Upper lobe of left lung (tissue), 6 donors: ENCODE data around the gene TBCCD1. TPM values are rescaled to one million over a fixed set of nuclear protein-coding genes. Genes with fewer than 3 reads are reported as not detected.
A peak's percentile ranks its signal among the peaks of the same experiment; 100 is the strongest.
"Not testable (repeated sequence)": the region's sequence is repeated elsewhere in the genome, so short reads cannot be mapped to it uniquely, and the experiment has no call there.

Experiments used
- ATAC-seq, 2 donors: fragments of 200-7000 bp; cut with Tn5 transposase; one replicate each; pipeline ENCODE4 v1.9.1; 2022; ENCODE audit warnings: mild to moderate bottlenecking in 2 of 2, moderate library complexity in 2 of 2; ENCODE audit not compliant: low FRiP score in 2 of 2
- DNase-seq, 2 donors: peaks; one replicate each; pipeline ENCODE4 v3.0.0-alpha.2; 2019 to 2020
- H3K27ac ChIP-seq, 4 donors: fragments of 200-600 bp; sonication (generic); one replicate each; pipeline ENCODE4 v1.5.1; 2016 to 2019
- H3K27me3 ChIP-seq, 4 donors: fragments of 200-600 bp; sonication (generic); one replicate each; pipeline ENCODE4 v1.5.1; 2017 to 2019
- H3K36me3 ChIP-seq, 4 donors: fragments of 200-600 bp; sonication (generic); one replicate each; pipeline ENCODE4 v1.5.1; 2016 to 2019
- H3K4me1 ChIP-seq, 4 donors: fragments of 200-600 bp; sonication (generic); one replicate each; pipeline ENCODE4 v1.5.1; 2018 to 2019
- H3K4me3 ChIP-seq, 4 donors: fragments of 200-600 bp; sonication (generic); one replicate each; pipeline ENCODE4 v1.5.1; 2017 to 2019; ENCODE audit warnings: mild to moderate bottlenecking in 2 of 4, moderate library complexity in 1 of 4
- H3K9me3 ChIP-seq, 4 donors: fragments of 200-600 bp; sonication (generic); one replicate each; pipeline ENCODE4 v1.5.1; 2018 to 2019
- EP300 ChIP-seq, 4 donors: sonication (generic); formaldehyde crosslinking; IDR thresholded peaks; one replicate each; pipeline ENCODE4 v1.5.1; 2017; ENCODE audit warnings: antibody characterized with exemption in 4 of 4, control low read depth in 2 of 4
- POLR2A ChIP-seq, 4 donors: fragments of 450-650 bp; IDR thresholded peaks; one replicate each; pipeline ENCODE4 v1.5.1; 2016 to 2017; ENCODE audit warnings: antibody characterized with exemption in 4 of 4, mild to moderate bottlenecking in 2 of 4
- POLR2AphosphoS5 ChIP-seq, 2 donors: sonication (generic); formaldehyde crosslinking; IDR thresholded peaks; one replicate each; pipeline ENCODE4 v1.5.1; 2017; ENCODE audit warnings: antibody characterized with exemption in 2 of 2
- WGBS, 2 donors: methylation state at CpG; one replicate each; pipeline ENCODE4 v1.1.5; 2017 to 2018; 5-methylcytosine and 5-hydroxymethylcytosine counted together
- total RNA-seq, 6 donors: library from RNA; depleted of rRNA in 4 of 6; stranded (reverse); fragments of >200 nt in 4 of 6; gene quantifications; one replicate each; pipeline versions ENCODE4 v1.1.0 to v1.2.1, GENCODE V29; 2016 to 2021
- TF ChIP-seq, protein P1 (sequence below), 6 experiments: fragments of 450-650 bp in 4 of 6; fragments of 200-600 bp in 2 of 6; sonication (generic) in 2 of 6; IDR thresholded peaks; one replicate each; pipeline ENCODE4 v1.5.1; 2016 to 2019; ENCODE audit warnings: antibody characterized with exemption in 6 of 6
- donor health status: DM: no; HTN: no; CAD: no; lungs with moderate emphysema.
- donor health status: DM: no; HTN: yes; CAD: no; lungs with severe emphysema.

The TBCCD1 gene
- total RNA-seq, 6 donors from 2014 or later: 8.3 to 20.4 (median 11.0) TPM

DNA sequence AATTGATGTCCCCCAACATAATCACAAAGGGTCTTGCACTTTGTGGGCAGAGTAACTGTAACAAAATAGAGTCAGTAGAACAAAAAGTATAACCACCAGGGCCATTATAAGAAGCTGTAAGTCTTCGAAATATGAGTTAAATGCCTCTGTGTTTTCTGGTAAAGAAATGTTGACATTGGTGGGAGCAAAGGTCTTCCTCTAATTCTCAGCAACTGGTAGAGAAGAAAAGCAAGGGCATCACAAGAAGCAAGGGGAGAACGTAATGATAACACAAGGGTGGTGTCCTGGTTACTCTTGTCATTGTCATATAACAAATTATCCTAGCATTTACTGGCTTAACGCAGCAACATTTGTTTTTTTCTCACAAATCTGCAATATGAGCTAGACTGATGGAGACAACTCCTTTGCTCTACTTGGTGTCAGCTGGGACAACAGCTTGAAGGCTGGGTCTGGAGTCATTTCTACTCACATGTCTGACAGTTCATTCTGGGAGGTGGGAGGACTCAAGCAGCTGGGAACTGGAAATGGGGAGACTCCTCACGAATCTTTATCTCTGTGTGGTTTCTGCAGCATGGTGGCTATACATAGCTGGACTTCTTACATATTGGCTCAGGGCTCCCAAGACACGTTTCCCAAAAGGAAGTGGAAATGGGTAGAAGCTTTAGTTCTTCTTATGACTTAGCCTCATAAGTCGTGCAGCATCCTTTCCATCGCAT is 23.6 kb upstream of the TBCCD1 start:
- Histone ChIP-seq H3K9me3 (no peaks in the 10 kb centered on the region), H3K4me1 (no peaks in the 10 kb centered on the region), H3K27ac (no peak overlapping the region), H3K27me3 (no peaks in the 10 kb centered on the region), H3K36me3 (peaks cover 0 to 11% (median under 1%) of the 10 kb centered on the region in 4 donors), H3K4me3 (no peak overlapping the region)
- WGBS, 2 donors: 78% methylated on average over 7 of the region's 7 CpGs
- DNase-seq (no peak), ATAC-seq (no peak)
- TF ChIP-seq POLR2AphosphoS5 (IDR thresholded peaks at IDR 0.05): no peak
- no peak for TF ChIP-seq EP300 (IDR thresholded peaks at IDR 0.05)
- TF ChIP-seq POLR2A (IDR thresholded peaks at IDR 0.05): no peak
- TF ChIP-seq, protein P1, sequence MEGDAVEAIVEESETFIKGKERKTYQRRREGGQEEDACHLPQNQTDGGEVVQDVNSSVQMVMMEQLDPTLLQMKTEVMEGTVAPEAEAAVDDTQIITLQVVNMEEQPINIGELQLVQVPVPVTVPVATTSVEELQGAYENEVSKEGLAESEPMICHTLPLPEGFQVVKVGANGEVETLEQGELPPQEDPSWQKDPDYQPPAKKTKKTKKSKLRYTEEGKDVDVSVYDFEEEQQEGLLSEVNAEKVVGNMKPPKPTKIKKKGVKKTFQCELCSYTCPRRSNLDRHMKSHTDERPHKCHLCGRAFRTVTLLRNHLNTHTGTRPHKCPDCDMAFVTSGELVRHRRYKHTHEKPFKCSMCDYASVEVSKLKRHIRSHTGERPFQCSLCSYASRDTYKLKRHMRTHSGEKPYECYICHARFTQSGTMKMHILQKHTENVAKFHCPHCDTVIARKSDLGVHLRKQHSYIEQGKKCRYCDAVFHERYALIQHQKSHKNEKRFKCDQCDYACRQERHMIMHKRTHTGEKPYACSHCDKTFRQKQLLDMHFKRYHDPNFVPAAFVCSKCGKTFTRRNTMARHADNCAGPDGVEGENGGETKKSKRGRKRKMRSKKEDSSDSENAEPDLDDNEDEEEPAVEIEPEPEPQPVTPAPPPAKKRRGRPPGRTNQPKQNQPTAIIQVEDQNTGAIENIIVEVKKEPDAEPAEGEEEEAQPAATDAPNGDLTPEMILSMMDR (IDR thresholded peaks at IDR 0.05): no peak

DNA sequence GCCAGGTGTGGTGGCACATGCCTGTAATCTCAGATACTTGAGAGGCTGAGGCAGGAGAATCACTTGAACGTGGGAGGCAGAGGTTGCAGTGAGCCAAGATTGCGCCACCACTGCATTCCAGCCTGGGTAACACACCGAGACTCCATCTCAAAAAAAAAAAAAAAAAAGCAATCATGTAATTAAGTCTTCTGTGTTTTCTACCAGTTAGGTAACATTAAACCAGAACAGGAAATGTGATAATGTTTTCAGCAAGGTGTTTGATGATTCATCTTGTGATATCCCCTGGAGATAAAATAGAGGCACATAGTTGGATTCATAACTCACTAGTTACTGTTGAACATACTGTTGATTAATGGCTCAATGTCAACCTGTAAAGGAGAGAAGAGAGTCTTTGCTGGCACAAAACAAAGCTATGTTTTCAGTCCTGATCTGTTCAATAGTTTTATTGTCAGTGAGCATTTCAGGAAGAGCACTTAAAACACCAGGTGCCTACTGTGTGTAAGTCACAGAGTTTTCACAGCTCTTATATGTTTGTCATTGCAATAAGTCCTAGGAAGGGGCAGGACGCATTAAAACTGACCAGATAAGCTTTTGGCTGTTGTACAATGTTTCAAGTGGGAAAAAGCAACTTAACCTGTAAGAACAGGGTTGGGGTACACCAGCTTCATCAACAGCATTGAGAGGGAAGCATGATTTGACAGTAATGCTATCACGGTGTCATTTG is 22.9 kb upstream of the TBCCD1 start:
- no peak for ATAC-seq
- peaks cover 1 to 19% (median 7%) of the 10 kb centered on the region in 4 donors for H3K36me3 ChIP-seq

DNA sequence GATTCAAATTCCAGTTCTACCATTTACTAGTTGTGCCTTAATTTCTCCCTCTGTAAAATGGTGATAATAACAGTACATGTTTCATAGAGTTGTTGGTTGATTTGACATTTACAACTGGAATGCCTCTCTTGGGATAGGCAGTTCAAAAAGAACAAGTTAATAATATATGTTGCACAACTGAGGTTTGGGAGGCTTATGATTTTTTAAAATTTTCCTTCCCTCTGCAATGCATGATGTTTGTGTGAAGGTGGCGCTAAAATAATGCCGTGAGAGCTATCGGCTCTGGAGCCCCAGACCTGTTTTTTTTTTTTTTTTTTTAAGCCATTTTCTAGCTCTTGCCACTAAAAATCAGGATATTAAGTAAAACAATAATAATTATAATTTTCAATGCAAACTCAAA is 22.0 kb upstream of the TBCCD1 start:
- DNase-seq (no peak), ATAC-seq (no peak)
- Histone ChIP-seq H3K4me1 (no peaks in the 10 kb centered on the region), H3K4me3 (no peak overlapping the region), H3K27ac (no peak overlapping the region), H3K36me3 (peaks cover 7 to 28% (median 14%) of the 10 kb centered on the region in 4 donors), H3K27me3 (no peaks in the 10 kb centered on the region), H3K9me3 (no peaks in the 10 kb centered on the region)
- WGBS, 2 donors: 48 to 50% methylated on average over 3 of the region's 3 CpGs
- no peak for TF ChIP-seq EP300 (IDR thresholded peaks at IDR 0.05)
- TF ChIP-seq POLR2AphosphoS5 (IDR thresholded peaks at IDR 0.05): no peak
- TF ChIP-seq POLR2A (IDR thresholded peaks at IDR 0.05): no peak

More for the DNA sequence above, 22.9 kb upstream of the TBCCD1 start:
- WGBS, 2 donors: 60 to 61% methylated on average over 5 of the region's 5 CpGs
- no peaks in the 10 kb centered on the region for H3K4me1 ChIP-seq
- H3K27me3 ChIP-seq: no peaks in the 10 kb centered on the region
- TF ChIP-seq EP300 (IDR thresholded peaks at IDR 0.05) (no peak), POLR2A (IDR thresholded peaks at IDR 0.05) (no peak), POLR2AphosphoS5 (IDR thresholded peaks at IDR 0.05) (no peak)
- TF ChIP-seq, protein P1 (IDR thresholded peaks at IDR 0.05): no peak
- DNase-seq: peak in 1 of 2 donors; percentile 65
- no peaks in the 10 kb centered on the region for H3K9me3 ChIP-seq
- no peak overlapping the region for H3K4me3 ChIP-seq
- no peak overlapping the region for H3K27ac ChIP-seq

DNA sequence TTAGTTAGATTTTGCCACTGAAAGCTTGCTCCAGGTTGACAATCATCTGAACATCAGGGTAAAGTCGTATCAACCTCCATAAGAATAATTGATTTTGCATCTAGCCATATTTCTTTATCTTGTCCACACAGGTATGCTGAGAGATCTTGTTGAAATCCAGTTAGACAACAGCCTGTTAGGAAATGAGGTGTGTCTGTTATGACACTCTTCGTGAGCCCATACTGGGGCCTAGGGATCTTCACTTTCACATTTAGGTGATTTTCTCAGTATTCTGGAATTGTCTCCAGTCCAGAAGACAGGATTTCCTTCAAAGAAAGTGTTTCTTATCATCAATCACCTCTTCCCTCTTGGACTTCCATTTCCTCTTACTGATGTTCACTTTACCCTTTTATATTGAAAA is 21.5 kb upstream of the TBCCD1 start:
- no peak for ATAC-seq
- 67% methylated on average over 2 of the region's 2 CpGs for WGBS, 2 donors

DNA sequence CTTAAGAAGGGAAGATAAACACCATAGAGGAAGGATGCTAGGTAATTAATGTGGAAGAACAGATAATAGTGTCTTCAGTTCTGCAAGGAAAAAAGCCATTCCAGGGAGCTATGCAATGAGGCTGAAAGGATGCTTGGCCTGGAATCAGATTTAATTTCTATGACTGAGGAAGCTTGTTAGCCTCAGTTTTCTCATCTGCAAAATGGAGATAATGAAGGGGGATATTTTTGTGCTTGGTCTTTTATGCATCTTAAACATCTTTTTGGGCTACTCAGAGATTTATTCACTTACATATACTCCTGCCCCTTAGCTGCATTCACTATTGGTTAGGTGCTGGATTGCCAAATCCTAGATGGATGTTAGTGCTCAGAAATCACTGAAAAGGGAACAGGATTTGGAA is 20.0 kb upstream of the TBCCD1 start:
- peaks cover 7 to 47% (median 31%) of the 10 kb centered on the region in 4 donors for H3K36me3 ChIP-seq
- no peak for ATAC-seq
- no peaks in the 10 kb centered on the region for H3K27me3 ChIP-seq
- H3K27ac ChIP-seq: no peak overlapping the region
- no peaks in the 10 kb centered on the region for H3K9me3 ChIP-seq
- H3K4me1 ChIP-seq: no peaks in the 10 kb centered on the region
- no peak for DNase-seq
- no peak for TF ChIP-seq POLR2A (IDR thresholded peaks at IDR 0.05)
- TF ChIP-seq, protein P1 (IDR thresholded peaks at IDR 0.05): no peak
- no peak for TF ChIP-seq POLR2AphosphoS5 (IDR thresholded peaks at IDR 0.05)
- no peak for TF ChIP-seq EP300 (IDR thresholded peaks at IDR 0.05)
- no peak overlapping the region for H3K4me3 ChIP-seq

More for the DNA sequence above, 21.5 kb upstream of the TBCCD1 start:
- no peaks in the 10 kb centered on the region for H3K27me3 ChIP-seq
- DNase-seq: no peak
- H3K36me3 ChIP-seq: peaks cover 7 to 33% (median 19%) of the 10 kb centered on the region in 4 donors
- TF ChIP-seq EP300 (IDR thresholded peaks at IDR 0.05): no peak
- no peak for TF ChIP-seq POLR2A (IDR thresholded peaks at IDR 0.05)
- no peak for TF ChIP-seq POLR2AphosphoS5 (IDR thresholded peaks at IDR 0.05)
- H3K27ac ChIP-seq: no peak overlapping the region
- H3K4me3 ChIP-seq: no peak overlapping the region
- no peaks in the 10 kb centered on the region for H3K4me1 ChIP-seq
- H3K9me3 ChIP-seq: no peaks in the 10 kb centered on the region

DNA sequence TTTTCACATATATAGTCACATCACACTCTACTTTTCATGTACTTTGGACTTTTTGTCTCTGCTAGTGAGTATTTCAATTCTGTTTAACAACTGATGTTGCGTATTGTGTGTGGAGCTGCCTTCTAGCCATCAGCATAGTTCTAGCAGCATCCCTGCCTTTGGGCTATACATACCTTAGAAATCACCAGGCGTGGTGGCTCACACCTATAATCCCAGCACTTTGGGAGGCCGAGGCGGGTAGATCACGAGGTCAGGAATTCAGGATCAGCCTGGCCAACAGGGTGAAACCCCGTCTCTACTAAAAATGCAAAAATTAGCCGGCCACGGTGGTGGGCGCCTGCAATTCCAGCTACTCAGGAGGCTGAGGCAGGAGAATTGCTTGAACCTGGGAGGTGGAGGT is 19.1 kb upstream of the TBCCD1 start:
- not testable (repeated sequence) for DNase-seq, H3K27me3 ChIP-seq, H3K4me1 ChIP-seq, H3K4me3 ChIP-seq, H3K27ac ChIP-seq, H3K9me3 ChIP-seq, ATAC-seq
- H3K36me3 ChIP-seq: peaks cover 15 to 56% (median 38%) of the 10 kb centered on the region in 4 donors
- WGBS, 2 donors: 83 to 89% methylated on average over 9 of the region's 9 CpGs
